ENCODE measurements around the gene BICDL2. TPM values are rescaled to one million over a fixed set of nuclear protein-coding genes. Genes with fewer than 3 reads are reported as not detected.

Gene BICDL2
- total and polyA plus RNA-seq, 9 of the 15 experiments (the other 6 are each of a cell fraction or from before 2014, with no cell fraction given) = 0.09 to 0.28 (median 0.09) TPM; not detected in 6

GRCh38 chr16:3023669-3024478 is 12.9 kb downstream of the BICDL2 start, which contains the start of the genes HCFC1R1 and THOC6 (continued):
- TF ChIP-seq FOXP1 (CRISPR knock-in tag; IDR thresholded peaks at IDR 0.05) = no peak
- peak; percentile 82 for TF ChIP-seq ELF1 (tag; IDR thresholded peaks at IDR 0.05)
- no peak for TF ChIP-seq CUX1 (CRISPR knock-in tag; IDR thresholded peaks at IDR 0.05)
- TF ChIP-seq CREB3 (tag; conservative IDR thresholded peaks at IDR 0.05; ENCODE audit: low read depth) = no peak
- no peak for TF ChIP-seq SRSF3 (IDR thresholded peaks at IDR 0.05; ENCODE audit: insufficient read depth, low read length)
- no peak for TF ChIP-seq SMARCE1 (IDR thresholded peaks at IDR 0.05)
- TF ChIP-seq MCM7 (IDR thresholded peaks at IDR 0.05) = no peak
- TF ChIP-seq MGA (IDR thresholded peaks at IDR 0.05) = peak; percentile 82
- TF ChIP-seq LEF1 (IDR thresholded peaks at IDR 0.05) = no peak

Data from K562 (cell line).